ENCODE results near the gene TMEM207.

The TMEM207 gene

GRCh38 chr3:190443257-190443656, 6.4 kb downstream of the TMEM207 start:
- H4K12ac ChIP-seq (ENCODE audit: low read depth, low read length), result no peak overlapping the region
- H2BK12ac ChIP-seq (ENCODE audit: low read length), result no peak overlapping the region
- H3K14ac ChIP-seq (ENCODE audit: low read length), result no peak overlapping the region
- H4K91ac ChIP-seq (ENCODE audit: low read depth, low read length), result no peak overlapping the region
- no peaks in the 10 kb centered on the region for H3K27me3 ChIP-seq (ENCODE audit: insufficient read depth, low read length)
- no peak overlapping the region for H2BK120ac ChIP-seq (ENCODE audit: insufficient read depth, low read length, poor library complexity)
- no CpG with 5 or more reads among the region's 3 CpGs for WGBS (ENCODE audit: extremely low coverage, insufficient coverage, insufficient read length)
- H3K23ac ChIP-seq (ENCODE audit: low read length), result no peak overlapping the region
- no peak overlapping the region for H3K4ac ChIP-seq (ENCODE audit: low read depth, low read length)
- DNase-seq, result peak in 1 of 2 donors; percentile 46
- H3K4me3 ChIP-seq (ENCODE audit: low read depth, low read length), result no peak overlapping the region
- no peak overlapping the region for H3K9ac ChIP-seq (ENCODE audit: low read length)
- H3K18ac ChIP-seq (ENCODE audit: low read length), result no peak overlapping the region
- H2BK5ac ChIP-seq (ENCODE audit: low read depth, low read length, poor library complexity), result no peak overlapping the region
- no peaks in the 10 kb centered on the region for H3K9me3 ChIP-seq (ENCODE audit: insufficient read depth, low read depth, low read length)
- no peak overlapping the region for H3K27ac ChIP-seq (ENCODE audit: low read depth, low read length)
- H3K79me2 ChIP-seq (ENCODE audit: control insufficient read depth, insufficient read depth, low read length, poor library complexity), result no peaks in the 10 kb centered on the region
- no peaks in the 10 kb centered on the region for H3K36me3 ChIP-seq (ENCODE audit: control insufficient read depth in 1 of 2, insufficient read depth in 2 of 2, low read length in 2 of 2)
- no peak overlapping the region for H2AK5ac ChIP-seq (ENCODE audit: low read length)
- H3K79me1 ChIP-seq (ENCODE audit: low read length), result no peaks in the 10 kb centered on the region
- H4K8ac ChIP-seq (ENCODE audit: low read depth, low read length), result no peak overlapping the region
- H3K4me1 ChIP-seq (ENCODE audit: control insufficient read depth in 1 of 2, insufficient read depth in 2 of 2, low read length in 2 of 2), result peaks cover 0 to 2% of the 10 kb centered on the region in 2 experiments
- H2AFZ ChIP-seq (ENCODE audit: insufficient read depth, low read length, poor library complexity), result no peak overlapping the region
- H3K4me2 ChIP-seq (ENCODE audit: low read length), result no peak overlapping the region

- Histone ChIP-seq H3K36me3 (ENCODE audit: control insufficient read depth in 1 of 2, insufficient read depth in 2 of 2, low read length in 2 of 2) (no peaks in the 10 kb centered on the region), H3K18ac (ENCODE audit: low read length) (no peak overlapping the region), H2BK12ac (ENCODE audit: low read length) (no peak overlapping the region), H3K4ac (ENCODE audit: low read depth, low read length) (no peak overlapping the region), H3K4me3 (ENCODE audit: low read depth, low read length) (no peak overlapping the region), H2AK5ac (ENCODE audit: low read length) (no peak overlapping the region), H3K27me3 (ENCODE audit: insufficient read depth, low read length) (no peaks in the 10 kb centered on the region), H3K23ac (ENCODE audit: low read length) (no peak overlapping the region), H3K9me3 (ENCODE audit: insufficient read depth, low read depth, low read length) (no peaks in the 10 kb centered on the region), H2BK120ac (ENCODE audit: insufficient read depth, low read length, poor library complexity) (no peak overlapping the region), H4K91ac (ENCODE audit: low read depth, low read length) (no peak overlapping the region), H3K79me1 (ENCODE audit: low read length) (no peaks in the 10 kb centered on the region), H3K9ac (ENCODE audit: low read length) (no peak overlapping the region), H3K79me2 (ENCODE audit: control insufficient read depth, insufficient read depth, low read length, poor library complexity) (no peaks in the 10 kb centered on the region), H2AFZ (ENCODE audit: insufficient read depth, low read length, poor library complexity) (no peak overlapping the region), H4K12ac (ENCODE audit: low read depth, low read length) (no peak overlapping the region), H3K27ac (ENCODE audit: low read depth, low read length) (no peak overlapping the region), H3K14ac (ENCODE audit: low read length) (no peak overlapping the region), H4K8ac (ENCODE audit: low read depth, low read length) (no peak overlapping the region), H2BK5ac (ENCODE audit: low read depth, low read length, poor library complexity) (no peak overlapping the region), H3K4me2 (ENCODE audit: low read length) (no peak overlapping the region), H3K4me1 (ENCODE audit: control insufficient read depth in 1 of 2, insufficient read depth in 2 of 2, low read length in 2 of 2) (peaks cover 0 to 2% of the 10 kb centered on the region in 2 experiments)
- no CpG with 5 or more reads among the region's 1 CpG for WGBS (ENCODE audit: extremely low coverage, insufficient coverage, insufficient read length)
- DNase-seq, result no peak
These were observed 7.5 kb downstream of the TMEM207 start for GRCh38 chr3:190442240-190442639.

GRCh38 chr3:190436331-190436730, 13.4 kb downstream of the TMEM207 start:
- Histone ChIP-seq H4K8ac (ENCODE audit: low read depth, low read length) (no peak overlapping the region), H2BK12ac (ENCODE audit: low read length) (no peak overlapping the region)

GRCh38 chr3:190435618-190436017, 14.1 kb downstream of the TMEM207 start:
- H3K4me3 ChIP-seq (ENCODE audit: low read depth, low read length), result no peak overlapping the region
- H2AFZ ChIP-seq (ENCODE audit: insufficient read depth, low read length, poor library complexity), result no peak overlapping the region
- no peak overlapping the region for H4K91ac ChIP-seq (ENCODE audit: low read depth, low read length)
- no peak overlapping the region for H3K4ac ChIP-seq (ENCODE audit: low read depth, low read length)
- H2AK5ac ChIP-seq (ENCODE audit: low read length), result no peak overlapping the region
- H3K79me2 ChIP-seq (ENCODE audit: control insufficient read depth, insufficient read depth, low read length, poor library complexity), result no peaks in the 10 kb centered on the region
- no peak overlapping the region for H3K18ac ChIP-seq (ENCODE audit: low read length)
- H3K4me2 ChIP-seq (ENCODE audit: low read length), result no peak overlapping the region
- no peak for DNase-seq
- H3K9me3 ChIP-seq (ENCODE audit: insufficient read depth, low read depth, low read length), result no peaks in the 10 kb centered on the region
- no peak overlapping the region for H3K27ac ChIP-seq (ENCODE audit: low read depth, low read length)
- no CpG with 5 or more reads among the region's 3 CpGs for WGBS (ENCODE audit: extremely low coverage, insufficient coverage, insufficient read length)
- no peak overlapping the region for H3K23ac ChIP-seq (ENCODE audit: low read length)
- no peaks in the 10 kb centered on the region for H3K27me3 ChIP-seq (ENCODE audit: insufficient read depth, low read length)
- no peaks in the 10 kb centered on the region for H3K36me3 ChIP-seq (ENCODE audit: control insufficient read depth in 1 of 2, insufficient read depth in 2 of 2, low read length in 2 of 2)
- no peaks in the 10 kb centered on the region for H3K4me1 ChIP-seq (ENCODE audit: control insufficient read depth in 1 of 2, insufficient read depth in 2 of 2, low read length in 2 of 2)
- no peak overlapping the region for H3K14ac ChIP-seq (ENCODE audit: low read length)
- H3K9ac ChIP-seq (ENCODE audit: low read length), result no peak overlapping the region
- no peak overlapping the region for H2BK12ac ChIP-seq (ENCODE audit: low read length)
- H4K8ac ChIP-seq (ENCODE audit: low read depth, low read length), result no peak overlapping the region
- H2BK120ac ChIP-seq (ENCODE audit: insufficient read depth, low read length, poor library complexity), result no peak overlapping the region
- H2BK5ac ChIP-seq (ENCODE audit: low read depth, low read length, poor library complexity), result no peak overlapping the region
- no peaks in the 10 kb centered on the region for H3K79me1 ChIP-seq (ENCODE audit: low read length)
- no peak overlapping the region for H4K12ac ChIP-seq (ENCODE audit: low read depth, low read length)

More at GRCh38 chr3:190436331-190436730, 13.4 kb downstream of the TMEM207 start:
- Histone ChIP-seq H3K4ac (ENCODE audit: low read depth, low read length) (no peak overlapping the region), H2AFZ (ENCODE audit: insufficient read depth, low read length, poor library complexity) (no peak overlapping the region), H3K4me1 (ENCODE audit: control insufficient read depth in 1 of 2, insufficient read depth in 2 of 2, low read length in 2 of 2) (no peaks in the 10 kb centered on the region), H3K27me3 (ENCODE audit: insufficient read depth, low read length) (no peaks in the 10 kb centered on the region), H4K12ac (ENCODE audit: low read depth, low read length) (no peak overlapping the region), H3K4me3 (ENCODE audit: low read depth, low read length) (no peak overlapping the region), H3K9ac (ENCODE audit: low read length) (no peak overlapping the region), H2BK120ac (ENCODE audit: insufficient read depth, low read length, poor library complexity) (no peak overlapping the region), H3K27ac (ENCODE audit: low read depth, low read length) (no peak overlapping the region), H3K4me2 (ENCODE audit: low read length) (no peak overlapping the region), H4K91ac (ENCODE audit: low read depth, low read length) (no peak overlapping the region), H3K36me3 (ENCODE audit: control insufficient read depth in 1 of 2, insufficient read depth in 2 of 2, low read length in 2 of 2) (no peaks in the 10 kb centered on the region), H3K79me2 (ENCODE audit: control insufficient read depth, insufficient read depth, low read length, poor library complexity) (no peaks in the 10 kb centered on the region), H3K23ac (ENCODE audit: low read length) (no peak overlapping the region), H3K18ac (ENCODE audit: low read length) (no peak overlapping the region), H3K14ac (ENCODE audit: low read length) (no peak overlapping the region), H3K9me3 (ENCODE audit: insufficient read depth, low read depth, low read length) (no peaks in the 10 kb centered on the region), H2AK5ac (ENCODE audit: low read length) (no peak overlapping the region), H2BK5ac (ENCODE audit: low read depth, low read length, poor library complexity) (no peak overlapping the region), H3K79me1 (ENCODE audit: low read length) (no peaks in the 10 kb centered on the region)
- WGBS (ENCODE audit: extremely low coverage, insufficient coverage, insufficient read length), result no CpG with 5 or more reads among the region's 2 CpGs
- no peak for DNase-seq

Data from trophoblast cell (in vitro differentiated cells and primary cell).